Bronchial epithelial cell (primary cell): ENCODE results near the gene EP400. TPM values are rescaled to one million over a fixed set of nuclear protein-coding genes. Genes with fewer than 3 reads are reported as not detected.

Source experiments
- DNase-seq: peaks from one replicate; pipeline ENCODE4 v3.0.0-alpha.2; 2010; ENCODE audit warnings: low read depth
- FAIRE-seq: peaks from 2 replicates; lab custom pipeline; 2011; peaks lifted over from hg19 to GRCh38; lab: Jason Lieb, UNC
- H3K27me3 ChIP-seq: 2 replicates; pipeline ENCODE4 v1.5.1; 2011; ENCODE audit warnings: low read length; ENCODE audit not compliant: control insufficient read depth, insufficient read depth
- H3K36me3 ChIP-seq: 2 replicates; pipeline ENCODE4 v1.5.1; 2011; ENCODE audit warnings: low read length; ENCODE audit not compliant: control insufficient read depth, insufficient read depth
- H3K4me3 ChIP-seq: 2 replicates; pipeline ENCODE4 v1.5.1; 2011; ENCODE audit warnings: mild to moderate bottlenecking, low read depth, low read length, control low read depth
- CTCF ChIP-seq: IDR thresholded peaks from 2 replicates; pipeline ENCODE4 v1.5.1; 2011; ENCODE audit warnings: mild to moderate bottlenecking, moderate library complexity, low read length, control low read depth, inconsistent platforms; ENCODE audit not compliant: insufficient read depth, severe bottlenecking
- total RNA-seq: library from RNA; depleted of rRNA; stranded (reverse); fragments of >200 nt; gene quantifications from 2 replicates; pipeline ENCODE4 v1.2.1, GENCODE V29; 2014

The EP400 gene
- total RNA-seq, 1 donor from 2014 or later = 5.8 TPM

GRCh38 chr12:131909081-131909751 is 40.5 kb upstream of the EP400 start:
- Histone ChIP-seq H3K27me3 (no peaks in the 10 kb centered on the region), H3K36me3 (peaks cover 35% of the 10 kb centered on the region), H3K4me3 (no peak overlapping the region)
- DNase-seq = no peak
- TF ChIP-seq CTCF = no peak
- no peak for FAIRE-seq

- no peak for TF ChIP-seq CTCF
- DNase-seq (no peak), FAIRE-seq (no peak)
- Histone ChIP-seq H3K4me3 (no peak overlapping the region), H3K27me3 (no peaks in the 10 kb centered on the region), H3K36me3 (peaks cover 38% of the 10 kb centered on the region)
Measured at GRCh38 chr12:131909752-131910219, 40.0 kb upstream of the EP400 start.

GRCh38 chr12:131910302-131911027 is 39.3 kb upstream of the EP400 start:
- H3K36me3 ChIP-seq = peaks cover 43% of the 10 kb centered on the region
- no peaks in the 10 kb centered on the region for H3K27me3 ChIP-seq
- TF ChIP-seq CTCF = no peak
- DNase-seq (no peak), FAIRE-seq (no peak)
- no peak overlapping the region for H3K4me3 ChIP-seq

- H3K36me3 ChIP-seq = peaks cover 48% of the 10 kb centered on the region
- no peak for TF ChIP-seq CTCF
Measured at GRCh38 chr12:131911028-131911650, 38.6 kb upstream of the EP400 start.

GRCh38 chr12:131911851-131912477 is 37.8 kb upstream of the EP400 start:
- H3K27me3 ChIP-seq = no peaks in the 10 kb centered on the region
- H3K36me3 ChIP-seq = peaks cover 51% of the 10 kb centered on the region
- FAIRE-seq (no peak), DNase-seq (no peak)
- H3K4me3 ChIP-seq = no peak overlapping the region
- TF ChIP-seq CTCF = no peak

More at GRCh38 chr12:131911028-131911650, 38.6 kb upstream of the EP400 start:
- DNase-seq = no peak
- H3K4me3 ChIP-seq = no peak overlapping the region
- no peak for FAIRE-seq
- no peaks in the 10 kb centered on the region for H3K27me3 ChIP-seq
